H1 (cell line): ENCODE data around the gene GMPR2. TPM values are rescaled to one million over a fixed set of nuclear protein-coding genes. Genes with fewer than 3 reads are reported as not detected.

Source experiments
- JUN ChIP-seq: IDR thresholded peaks from 2 replicates; pipeline ENCODE4 v1.6.1; 2011; ENCODE audit warnings: low read depth, mild to moderate bottlenecking, improper control_type of control experiment, low read length
- SRF ChIP-seq: IDR thresholded peaks from 2 replicates; pipeline ENCODE4 v1.6.1; 2011; ENCODE audit warnings: mild to moderate bottlenecking, low read depth, low read length, moderate library complexity
- TCF12 ChIP-seq: IDR thresholded peaks from 2 replicates; pipeline ENCODE4 v1.6.1; 2011; ENCODE audit warnings: low read depth, mild to moderate bottlenecking, low read length
- USF2 ChIP-seq: IDR thresholded peaks from 2 replicates; pipeline ENCODE4 v1.6.1; 2011; ENCODE audit warnings: low read length, improper control_type of control experiment
- polyA plus RNA-seq, 7 experiments: library from polyadenylated mRNA; depleted of rRNA in 3 of 7; stranded (reverse) in 5 of 7; unstranded in 2 of 7; fragments of >200 nt in 5 of 7; fragments of 200-250 nt in 2 of 7; gene quantifications; 1 replicate in 5 of 7; 2 replicates in 1 of 7; 4 replicates in 1 of 7; pipeline versions ENCODE4 v1.2.1 to v1.2.3, GENCODE V29; 2011 to 2013; ENCODE audit warnings: missing spikeins in 2 of 7, mixed read lengths in 2 of 7
- total RNA-seq: library from RNA; stranded (reverse); fragmentation: NEBNext Ultra II Directional; extraction: Animal tissue kit (Norgen Biotek cat#: 25700); gene quantifications from 2 replicates; pipeline ENCODE4 v1.2.1, GENCODE V29; 2021

The GMPR2 gene
- total and polyA plus RNA-seq, 2 of the 8 experiments (the other 6 are each of a cell fraction or from before 2014, with no cell fraction given): 61.6 to 85.3 TPM

GRCh38 chr14:24186831-24187538 is 45.7 kb upstream of the GMPR2 start (continued):
- TF ChIP-seq JUN (no peak), SRF (no peak), USF2 (no peak), TCF12 (no peak)
